ENCODE data around the gene KRT27. TPM values are rescaled to one million over a fixed set of nuclear protein-coding genes. Genes with fewer than 3 reads are reported as not detected.
"Not testable (repeated sequence)": the region's sequence is repeated elsewhere in the genome, so short reads cannot be mapped to it uniquely, and the experiment has no call there.

Gene KRT27
- total RNA-seq, 2 experiments from 2014 or later, result not detected

GRCh38 chr17:40818733-40819527, 36.6 kb upstream of the KRT27 start:
- intact Hi-C loops (cut with micrococcal nuclease), result loop anchor here (2.0 kb wide), 1 partner anchor 198 kb away; no protein-coding TSS in a partner anchor
- Mint-ChIP-seq H3K4me3 (peak overlapping the region; percentile 91), H3K36me3 (ENCODE audit: low read depth) (peaks cover 19% of the 10 kb centered on the region), H3K27ac (peak overlapping the region; percentile 91), H3K4me1 (ENCODE audit: low read depth) (peaks cover 14% of the 10 kb centered on the region), H3K27me3 (ENCODE audit: low read depth) (peaks cover 4% of the 10 kb centered on the region), H3K9me3 (no peaks in the 10 kb centered on the region)
- CTCF ChIA-PET, result interaction anchor here (0.6 to 1.6 kb wide), 6 partner anchors 15 to 877 kb away, joined by 3 to 7 read pairs (median 4); no protein-coding TSS in a partner anchor
- DNase-seq, result peak; percentile 87

- Mint-ChIP-seq H3K27ac (peak overlapping the region; percentile 91), H3K36me3 (ENCODE audit: low read depth) (peaks cover 19% of the 10 kb centered on the region), H3K4me3 (peak overlapping the region; percentile 91), H3K27me3 (ENCODE audit: low read depth) (peaks cover 7% of the 10 kb centered on the region), H3K4me1 (ENCODE audit: low read depth) (peaks cover 14% of the 10 kb centered on the region), H3K9me3 (no peaks in the 10 kb centered on the region)
- CTCF ChIA-PET, result interaction anchor here (0.8 to 1.6 kb wide), 5 partner anchors 15 to 878 kb away, joined by 4 to 7 read pairs (median 5); no protein-coding TSS in a partner anchor
- no peak for DNase-seq
- intact Hi-C loops (cut with micrococcal nuclease), result loop anchor here (2.0 kb wide), 1 partner anchor 198 kb away; no protein-coding TSS in a partner anchor
Measured at GRCh38 chr17:40818343-40818732, 36.0 kb upstream of the KRT27 start.

GRCh38 chr17:40817103-40817682, 34.8 kb upstream of the KRT27 start:
- intact Hi-C loops (cut with micrococcal nuclease), result no loop called here
- Mint-ChIP-seq H3K27me3 (ENCODE audit: low read depth) (peaks cover 15% of the 10 kb centered on the region), H3K4me1 (ENCODE audit: low read depth) (peaks cover 14% of the 10 kb centered on the region), H3K27ac (no peak overlapping the region), H3K9me3 (no peaks in the 10 kb centered on the region), H3K36me3 (ENCODE audit: low read depth) (peaks cover 15% of the 10 kb centered on the region), H3K4me3 (peak overlapping the region; percentile 56)
- CTCF ChIA-PET, result no interaction called here
- DNase-seq, result no peak

- Mint-ChIP-seq H3K27ac (no peak overlapping the region), H3K4me3 (no peak overlapping the region), H3K36me3 (ENCODE audit: low read depth) (peaks cover 13% of the 10 kb centered on the region), H3K9me3 (no peaks in the 10 kb centered on the region), H3K27me3 (ENCODE audit: low read depth) (peaks cover 18% of the 10 kb centered on the region), H3K4me1 (ENCODE audit: low read depth) (peaks cover 14% of the 10 kb centered on the region)
- CTCF ChIA-PET, result no interaction called here
- DNase-seq, result no peak
- intact Hi-C loops (cut with micrococcal nuclease), result no loop called here
Measured at GRCh38 chr17:40816569-40816968, 34.2 kb upstream of the KRT27 start.

GRCh38 chr17:40815381-40815780, 33.0 kb upstream of the KRT27 start:
- Mint-ChIP-seq H3K36me3 (ENCODE audit: low read depth) (peaks cover 13% of the 10 kb centered on the region), H3K9me3 (no peaks in the 10 kb centered on the region), H3K4me3 (no peak overlapping the region), H3K27ac (no peak overlapping the region), H3K4me1 (ENCODE audit: low read depth) (peaks cover 13% of the 10 kb centered on the region), H3K27me3 (ENCODE audit: low read depth) (peaks cover 27% of the 10 kb centered on the region)
- no peak for DNase-seq
- CTCF ChIA-PET, result interaction anchor here (1.0 kb wide), 1 partner anchor 848 kb away, joined by 3 read pairs; no protein-coding TSS in a partner anchor
- intact Hi-C loops (cut with micrococcal nuclease), result no loop called here

DNA sequence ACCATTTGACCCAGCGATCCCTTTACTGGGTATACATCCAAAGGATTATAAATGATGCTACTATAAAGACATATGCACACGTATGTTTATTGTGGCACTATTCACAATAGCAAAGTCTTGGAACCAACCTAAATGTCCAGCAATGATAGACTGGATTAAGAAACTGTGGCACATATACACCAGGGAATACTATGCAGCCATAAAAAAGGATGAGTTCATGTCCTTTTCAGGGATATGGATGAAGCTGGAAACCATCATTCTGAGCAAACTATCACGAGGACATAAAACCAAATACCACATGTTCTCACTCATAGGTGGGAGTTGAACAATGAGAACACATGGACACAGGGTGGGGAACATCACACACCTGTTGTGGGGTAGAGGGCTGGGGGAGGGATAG, 32.3 kb upstream of the KRT27 start:
- H3K4me1 Mint-ChIP-seq (ENCODE audit: low read depth); CTCF ChIA-PET; DNase-seq; H3K27ac Mint-ChIP-seq; H3K9me3 Mint-ChIP-seq; H3K4me3 Mint-ChIP-seq; intact Hi-C loops (cut with micrococcal nuclease): not testable (repeated sequence)
- H3K36me3 Mint-ChIP-seq (ENCODE audit: low read depth), result peaks cover 13% of the 10 kb centered on the region
- peaks cover 32% of the 10 kb centered on the region for H3K27me3 Mint-ChIP-seq (ENCODE audit: low read depth)

- no peak for DNase-seq
- Mint-ChIP-seq H3K4me3 (no peak overlapping the region), H3K9me3 (no peaks in the 10 kb centered on the region), H3K36me3 (ENCODE audit: low read depth) (peaks cover 13% of the 10 kb centered on the region), H3K27me3 (ENCODE audit: low read depth) (peaks cover 37% of the 10 kb centered on the region), H3K27ac (no peak overlapping the region), H3K4me1 (ENCODE audit: low read depth) (peaks cover 5% of the 10 kb centered on the region)
- intact Hi-C loops (cut with micrococcal nuclease), result no loop called here
- CTCF ChIA-PET, result no interaction called here
Measured at GRCh38 chr17:40813804-40814203, 31.5 kb upstream of the KRT27 start.

DNA sequence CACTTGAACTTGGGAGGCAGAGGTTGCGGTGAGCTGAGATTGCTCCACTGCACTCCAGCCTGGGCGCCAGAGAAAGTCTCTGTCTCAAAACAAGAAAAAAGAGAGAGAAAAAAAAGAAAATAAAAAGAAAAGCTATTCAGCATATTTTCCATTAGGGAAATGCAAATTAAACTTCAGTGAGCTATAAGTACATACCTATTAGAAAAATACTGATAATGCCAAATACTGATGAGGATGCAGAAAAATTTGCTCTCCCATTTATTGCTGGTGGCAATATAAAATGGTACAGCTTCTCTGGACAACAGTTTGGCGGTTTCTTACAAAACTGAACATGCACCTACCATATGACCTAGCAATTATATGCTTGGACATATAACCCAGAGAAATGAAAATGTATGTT, 30.3 kb upstream of the KRT27 start:
- Mint-ChIP-seq H3K4me1 (ENCODE audit: low read depth) (peaks cover 3% of the 10 kb centered on the region), H3K9me3 (no peaks in the 10 kb centered on the region), H3K27ac (no peak overlapping the region), H3K27me3 (ENCODE audit: low read depth) (peaks cover 41% of the 10 kb centered on the region), H3K4me3 (no peak overlapping the region), H3K36me3 (ENCODE audit: low read depth) (peaks cover 8% of the 10 kb centered on the region)
- no peak for DNase-seq
- CTCF ChIA-PET, result interaction anchor here (0.7 kb wide), 1 partner anchor 18 kb away, joined by 3 read pairs; no protein-coding TSS in a partner anchor
- intact Hi-C loops (cut with micrococcal nuclease), result no loop called here

GRCh38 chr17:40810494-40810893, 28.1 kb upstream of the KRT27 start:
- CTCF ChIA-PET, result no interaction called here
- intact Hi-C loops (cut with micrococcal nuclease), result no loop called here
- H3K27ac Mint-ChIP-seq, result no peak overlapping the region
- DNase-seq, result no peak
- H3K9me3 Mint-ChIP-seq, result no peaks in the 10 kb centered on the region
- no peaks in the 10 kb centered on the region for H3K4me1 Mint-ChIP-seq (ENCODE audit: low read depth)
- no peak overlapping the region for H3K4me3 Mint-ChIP-seq
- H3K27me3 Mint-ChIP-seq (ENCODE audit: low read depth), result peaks cover 48% of the 10 kb centered on the region
- no peaks in the 10 kb centered on the region for H3K36me3 Mint-ChIP-seq (ENCODE audit: low read depth)

GRCh38 chr17:40809721-40810421, 27.5 kb upstream of the KRT27 start:
- Mint-ChIP-seq H3K9me3 (no peaks in the 10 kb centered on the region), H3K27me3 (ENCODE audit: low read depth) (peaks cover 54% of the 10 kb centered on the region), H3K4me1 (ENCODE audit: low read depth) (no peaks in the 10 kb centered on the region), H3K27ac (no peak overlapping the region), H3K36me3 (ENCODE audit: low read depth) (no peaks in the 10 kb centered on the region), H3K4me3 (no peak overlapping the region)
- intact Hi-C loops (cut with micrococcal nuclease), result no loop called here
- CTCF ChIA-PET, result interaction anchor here (0.9 kb wide), 1 partner anchor 853 kb away, joined by 3 read pairs; no protein-coding TSS in a partner anchor
- DNase-seq, result no peak

- H3K4me1 Mint-ChIP-seq (ENCODE audit: low read depth), result no peaks in the 10 kb centered on the region
- H3K9me3 Mint-ChIP-seq, result no peaks in the 10 kb centered on the region
- intact Hi-C loops (cut with micrococcal nuclease), result no loop called here
Measured at GRCh38 chr17:40806131-40806530, 23.8 kb upstream of the KRT27 start.

DNA sequence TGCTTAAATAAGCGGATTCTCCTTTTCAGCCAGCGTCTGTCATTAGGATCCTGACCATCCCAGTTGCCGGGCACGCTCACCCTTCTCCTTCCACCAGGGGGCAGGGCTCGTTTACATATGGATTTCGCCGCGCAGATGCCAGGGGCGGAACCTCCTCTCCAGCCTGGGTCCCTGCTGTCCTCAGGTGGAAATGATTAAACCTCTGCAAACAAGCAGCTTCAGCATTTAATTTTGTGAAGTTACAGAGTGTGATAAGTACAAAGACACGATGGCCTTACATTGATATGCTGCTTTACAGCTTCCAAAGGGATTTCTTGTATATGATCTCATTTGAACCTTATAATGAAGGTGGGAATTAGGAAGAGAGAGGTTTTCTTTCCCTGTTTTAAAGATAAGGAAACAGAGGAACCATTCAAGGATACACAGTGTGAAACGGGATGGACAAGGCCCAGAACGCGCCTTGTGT, 21.3 kb upstream of the KRT27 start:
- peaks cover 23% of the 10 kb centered on the region for H3K27me3 Mint-ChIP-seq (ENCODE audit: low read depth)
- no peaks in the 10 kb centered on the region for H3K4me1 Mint-ChIP-seq (ENCODE audit: low read depth)
- intact Hi-C loops (cut with micrococcal nuclease), result loop anchor here (1.0 to 5.0 kb wide), 7 partner anchors 49 to 863 kb away; no protein-coding TSS in a partner anchor
- DNase-seq, result peak; percentile 90
- CTCF ChIA-PET, result interaction anchor here (0.7 to 1.1 kb wide), 3 partner anchors 15 to 845 kb away, joined by 3 to 5 read pairs (median 3); no protein-coding TSS in a partner anchor
- no peak overlapping the region for H3K27ac Mint-ChIP-seq
- no peaks in the 10 kb centered on the region for H3K9me3 Mint-ChIP-seq
- no peaks in the 10 kb centered on the region for H3K36me3 Mint-ChIP-seq (ENCODE audit: low read depth)
- no peak overlapping the region for H3K4me3 Mint-ChIP-seq

More at GRCh38 chr17:40806131-40806530, 23.8 kb upstream of the KRT27 start:
- DNase-seq, result no peak
- Mint-ChIP-seq H3K27ac (no peak overlapping the region), H3K27me3 (ENCODE audit: low read depth) (peaks cover 35% of the 10 kb centered on the region), H3K36me3 (ENCODE audit: low read depth) (no peaks in the 10 kb centered on the region), H3K4me3 (no peak overlapping the region)
- CTCF ChIA-PET, result interaction anchor here (0.6 to 2.1 kb wide), 4 partner anchors 50 to 856 kb away, joined by 3 to 9 read pairs (median 4); no protein-coding TSS in a partner anchor

All from activated naive CD4-positive, alpha-beta T cell treated with anti-CD3 and anti-CD28 coated beads for 36 hours (primary cell).